Measurements from ENCODE around the gene SETX.
"Not testable (repeated sequence)": the region's sequence is repeated elsewhere in the genome, so short reads cannot be mapped to it uniquely, and the experiment has no call there.

SETX gene

GRCh38 chr9:132288361-132288760 lies 66.4 kb downstream of the SETX start:
- DNase-seq (ENCODE audit: low spot score) = no peak

DNA sequence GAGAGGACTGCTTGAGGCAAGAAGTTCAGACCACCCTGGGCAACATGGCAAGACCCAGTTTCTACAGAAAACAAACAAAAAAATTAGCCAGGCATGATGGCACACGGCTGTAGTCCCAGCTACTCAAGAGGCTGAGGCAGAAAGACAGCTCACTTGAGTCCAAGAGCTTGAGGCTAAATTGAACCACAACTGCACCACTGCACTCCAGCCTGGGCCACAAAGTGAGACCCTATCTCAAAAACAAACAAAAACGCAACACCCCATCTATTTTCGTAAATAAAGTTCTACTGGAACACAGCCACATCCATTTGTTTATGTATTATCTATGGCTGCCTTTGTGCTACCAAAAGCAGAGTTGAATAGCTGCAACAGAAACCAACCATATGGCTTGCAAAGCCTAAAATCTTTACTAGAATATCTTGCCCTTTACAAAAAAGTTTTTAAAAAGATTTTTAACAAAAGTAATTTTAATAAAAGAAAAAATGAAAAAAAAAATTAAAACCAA lies 67.5 kb downstream of the SETX start:
- DNase-seq (ENCODE audit: low spot score) = no peak

- no peak for DNase-seq (ENCODE audit: low spot score)
Observed at GRCh38 chr9:132283863-132284262, 70.9 kb downstream of the SETX start.

DNA sequence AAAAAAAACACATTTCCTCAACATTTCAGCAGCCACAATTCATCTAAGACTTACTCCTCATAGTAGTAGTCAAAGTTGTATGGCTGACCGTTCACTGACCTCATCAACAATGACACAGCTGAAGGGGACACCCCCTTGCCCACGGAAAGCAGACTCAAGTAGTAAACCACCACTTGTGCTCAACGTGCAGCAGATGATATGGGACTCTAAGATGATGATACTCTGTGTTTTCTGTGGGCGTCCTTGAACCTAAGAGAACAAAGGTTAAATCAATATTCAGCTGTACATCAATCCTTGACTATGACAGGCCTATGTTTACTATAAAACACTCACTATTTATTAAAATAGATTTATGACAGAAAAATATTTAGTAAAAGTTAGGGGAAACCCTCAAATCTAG lies 71.6 kb downstream of the SETX start:
- DNase-seq (ENCODE audit: low spot score) = no peak

GRCh38 chr9:132274861-132275260 lies 79.9 kb downstream of the SETX start:
- DNase-seq (ENCODE audit: low spot score) = no peak

DNA sequence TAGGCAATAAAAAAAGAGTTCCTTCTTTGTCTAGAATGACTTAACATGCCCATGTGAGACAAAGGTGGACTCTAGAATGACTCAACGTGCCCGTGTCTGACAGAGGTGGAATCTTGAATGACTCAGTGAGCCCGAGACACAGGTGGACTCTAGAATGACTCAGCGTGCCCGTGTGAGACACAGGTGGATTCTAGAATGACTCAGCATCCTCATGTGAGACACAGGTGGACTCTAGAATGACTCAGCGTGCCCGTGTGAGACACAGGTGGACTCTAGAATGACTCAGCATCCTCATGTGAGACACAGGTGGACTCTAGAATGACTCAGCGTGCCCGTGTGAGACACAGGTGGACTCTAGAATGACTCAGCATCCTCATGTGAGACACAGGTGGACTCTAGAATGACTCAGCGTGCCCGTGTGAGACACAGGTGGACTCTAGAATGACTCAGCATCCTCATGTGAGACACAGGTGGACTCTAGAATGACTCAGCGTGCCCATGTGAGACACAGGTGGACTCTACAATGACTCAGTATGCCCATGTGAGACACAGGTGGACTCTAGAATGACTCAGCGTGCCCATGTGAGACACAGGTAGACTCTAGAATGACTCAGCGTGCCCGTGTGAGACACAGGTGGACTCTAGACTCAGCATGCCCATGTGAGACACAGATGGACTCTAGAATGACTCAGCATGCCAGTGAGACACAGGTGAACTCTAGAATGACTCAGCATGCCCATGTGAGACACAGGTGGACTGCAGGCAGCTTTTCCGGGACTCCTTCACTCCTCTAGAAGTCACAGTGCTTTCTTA lies 84.9 kb downstream of the SETX start:
- DNase-seq (ENCODE audit: low spot score) = not testable (repeated sequence)

DNA sequence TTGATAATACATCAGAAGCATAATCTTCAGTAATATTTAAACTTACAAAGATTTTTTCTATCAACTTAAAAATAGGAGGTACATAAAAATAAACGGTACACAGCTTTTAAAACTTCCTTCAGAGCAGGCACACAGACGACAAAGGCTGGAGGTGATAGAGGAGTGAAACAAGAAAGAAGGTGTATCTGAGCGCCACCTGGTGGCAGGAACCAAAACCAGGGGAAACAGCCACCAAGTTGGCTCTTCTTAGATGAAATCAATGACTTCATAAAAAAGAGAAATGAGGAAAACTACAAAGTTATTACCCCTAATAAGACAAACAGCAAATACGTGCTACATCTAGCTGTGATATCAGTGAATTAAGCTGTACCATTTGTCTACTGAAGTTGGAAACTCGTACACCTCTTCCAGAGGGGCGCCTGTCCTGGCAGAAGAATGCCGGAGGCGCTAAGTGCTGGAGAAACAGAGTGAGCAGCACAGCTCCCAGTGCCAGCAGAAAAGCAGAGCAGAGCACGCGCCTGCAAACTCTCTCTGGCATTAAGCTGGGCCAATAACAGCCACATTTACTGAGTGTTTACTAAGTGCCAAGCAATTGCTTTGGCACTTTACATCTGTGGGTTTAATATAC lies 85.9 kb downstream of the SETX start:
- DNase-seq (ENCODE audit: low spot score) = peak; percentile 69

DNA sequence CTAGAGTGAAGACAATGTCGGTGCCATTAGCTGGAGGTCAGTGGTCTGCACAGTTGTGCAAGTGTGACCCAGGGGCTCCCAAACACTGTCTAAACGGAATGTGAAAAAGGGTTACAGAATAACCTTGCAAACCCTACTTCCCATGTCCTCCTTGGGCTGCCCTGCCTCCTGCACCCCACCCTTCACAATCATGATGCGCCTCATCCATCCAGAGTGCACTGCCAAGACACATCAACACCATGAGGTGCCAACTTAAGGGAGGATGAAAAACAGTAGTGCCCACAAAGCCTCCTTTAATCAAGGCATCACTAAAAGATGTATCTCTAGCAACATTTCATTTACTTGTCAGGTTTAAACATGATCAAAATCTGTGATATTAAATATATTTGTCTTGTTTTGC lies 87.1 kb downstream of the SETX start:
- DNase-seq (ENCODE audit: low spot score) = no peak

DNA sequence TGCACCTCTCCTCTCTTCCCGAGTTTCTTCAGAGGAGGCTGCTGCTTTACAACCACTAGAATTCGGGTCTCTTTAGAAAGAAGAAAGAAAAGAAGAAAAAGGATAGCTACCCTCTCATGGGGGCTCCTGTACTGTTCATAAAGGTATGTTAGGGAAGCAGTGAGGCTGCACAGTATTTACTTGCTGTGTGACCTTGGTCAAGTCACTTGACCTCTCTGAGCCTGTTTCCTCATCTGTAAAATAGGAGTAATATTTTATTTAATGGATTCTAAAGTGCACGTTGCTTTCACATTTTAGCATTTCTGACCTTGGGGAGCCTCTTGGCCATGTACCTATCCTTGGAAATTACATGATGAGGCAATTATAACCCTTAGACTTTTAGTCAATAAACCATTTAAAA lies 88.8 kb downstream of the SETX start:
- DNase-seq (ENCODE audit: low spot score) = no peak

- no peak for DNase-seq (ENCODE audit: low spot score)
Observed at GRCh38 chr9:132260846-132261245, 93.9 kb downstream of the SETX start.

DNA sequence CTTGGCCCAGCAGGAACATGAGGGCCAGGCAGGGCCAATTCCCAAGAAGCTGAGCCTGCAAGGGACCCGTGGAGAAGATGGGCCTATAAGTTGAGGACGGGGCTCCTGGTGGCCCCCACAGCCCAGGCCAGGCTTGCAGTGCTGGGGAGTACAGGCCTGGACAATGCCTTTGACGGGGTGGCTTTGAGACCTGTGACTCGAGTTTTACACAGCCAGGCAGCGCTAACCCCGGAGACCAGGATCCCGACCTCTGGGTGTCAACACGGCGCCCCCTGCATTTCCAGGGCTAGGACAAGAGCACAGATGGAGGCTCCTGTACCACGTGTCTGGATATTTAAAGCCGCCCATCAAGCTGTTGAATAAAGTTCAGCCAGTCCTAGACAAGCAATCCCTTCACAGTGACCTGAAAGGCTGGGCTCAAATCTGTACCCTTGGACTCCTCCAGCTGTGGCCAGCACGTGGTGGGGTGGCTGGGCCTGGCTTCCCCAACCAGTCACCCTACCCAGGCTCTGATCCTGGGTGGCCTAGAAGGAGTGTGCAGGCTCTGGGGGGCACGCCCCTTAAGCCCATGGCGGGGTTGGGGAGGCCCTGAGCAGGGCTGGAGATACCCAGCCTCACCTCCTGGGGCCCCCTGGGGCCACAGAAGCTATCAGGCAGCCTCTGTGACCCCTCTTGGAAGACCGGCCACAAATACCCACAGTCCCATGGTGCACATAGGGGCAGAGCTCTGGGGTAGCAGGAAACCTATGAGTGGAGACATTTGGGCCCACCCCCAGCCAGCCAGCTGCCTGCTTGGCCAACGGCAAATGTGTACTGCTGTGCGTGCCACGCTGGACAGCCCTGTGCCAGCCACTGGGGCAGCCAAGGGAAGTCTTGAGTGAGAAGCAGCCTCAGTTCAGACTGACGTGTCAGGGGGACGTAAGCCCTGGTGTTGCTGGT lies 104.2 kb downstream of the SETX start:
- no peak for DNase-seq (ENCODE audit: low spot score)

- no peak for DNase-seq (ENCODE audit: low spot score)
Observed at GRCh38 chr9:132249690-132250089, 105.1 kb downstream of the SETX start.

DNA sequence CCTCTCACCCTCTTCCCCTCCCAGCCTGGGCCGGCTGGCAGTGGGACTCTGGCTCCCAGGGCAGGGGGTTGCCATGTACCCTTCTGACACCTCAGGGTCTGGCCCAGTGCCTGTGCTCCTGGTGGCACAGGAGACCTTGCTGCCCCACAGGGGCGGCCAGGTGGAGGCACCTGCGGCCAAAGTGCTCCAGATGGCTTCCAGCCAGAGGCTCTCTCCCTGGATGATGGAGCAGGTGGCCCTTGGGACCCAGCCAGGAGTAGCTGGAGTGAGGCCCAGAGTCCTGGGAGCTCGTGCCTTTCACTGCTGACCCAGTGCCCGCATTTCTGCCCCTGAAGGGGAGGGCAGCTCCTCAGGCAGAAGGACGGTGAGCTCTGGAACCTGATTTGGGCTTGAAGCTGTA lies 105.7 kb downstream of the SETX start:
- no peak for DNase-seq (ENCODE audit: low spot score)

DNA sequence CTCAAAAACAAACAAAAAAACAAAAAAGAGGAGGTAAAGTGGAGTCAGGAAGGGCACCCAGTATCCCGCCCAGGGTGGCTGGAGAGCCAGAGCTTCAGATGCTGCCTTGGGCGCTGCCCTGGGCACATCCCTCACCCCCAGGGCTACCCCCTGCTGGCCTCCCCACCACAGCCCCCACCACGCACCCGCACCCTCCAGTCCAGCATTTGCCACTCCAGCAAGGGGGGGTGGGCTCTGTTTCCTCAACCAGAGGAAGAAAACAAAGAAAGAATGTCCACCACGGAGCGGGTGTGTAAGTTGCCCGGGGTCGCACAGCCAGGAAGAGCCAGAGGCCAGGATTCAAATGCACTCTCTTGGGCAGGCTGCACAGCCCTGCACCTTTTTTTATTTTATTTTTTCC lies 106.8 kb downstream of the SETX start:
- no peak for DNase-seq (ENCODE audit: low spot score)

DNA sequence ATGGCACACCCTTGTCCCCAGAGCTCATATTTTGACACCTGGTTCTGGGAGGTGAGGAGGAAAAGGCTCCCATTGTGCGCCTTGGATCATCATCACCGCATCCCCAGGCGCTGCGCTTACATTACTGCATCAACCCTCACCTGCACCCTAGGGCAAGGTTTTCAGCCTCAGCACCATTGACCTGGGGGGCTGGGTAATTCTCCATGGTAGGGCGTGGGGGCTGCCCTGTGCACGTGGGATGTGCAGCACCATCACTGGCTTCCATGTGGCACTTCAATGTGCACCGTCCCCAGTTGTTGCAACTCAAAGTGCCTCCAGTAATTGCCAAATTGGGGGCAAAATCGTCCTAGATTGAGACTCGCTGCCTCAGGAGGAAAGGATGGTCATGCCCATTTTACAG lies 109.3 kb downstream of the SETX start:
- no peak for DNase-seq (ENCODE audit: low spot score)

- no peak for DNase-seq (ENCODE audit: low spot score)
Observed at GRCh38 chr9:132244582-132245455, 110.0 kb downstream of the SETX start.

DNA sequence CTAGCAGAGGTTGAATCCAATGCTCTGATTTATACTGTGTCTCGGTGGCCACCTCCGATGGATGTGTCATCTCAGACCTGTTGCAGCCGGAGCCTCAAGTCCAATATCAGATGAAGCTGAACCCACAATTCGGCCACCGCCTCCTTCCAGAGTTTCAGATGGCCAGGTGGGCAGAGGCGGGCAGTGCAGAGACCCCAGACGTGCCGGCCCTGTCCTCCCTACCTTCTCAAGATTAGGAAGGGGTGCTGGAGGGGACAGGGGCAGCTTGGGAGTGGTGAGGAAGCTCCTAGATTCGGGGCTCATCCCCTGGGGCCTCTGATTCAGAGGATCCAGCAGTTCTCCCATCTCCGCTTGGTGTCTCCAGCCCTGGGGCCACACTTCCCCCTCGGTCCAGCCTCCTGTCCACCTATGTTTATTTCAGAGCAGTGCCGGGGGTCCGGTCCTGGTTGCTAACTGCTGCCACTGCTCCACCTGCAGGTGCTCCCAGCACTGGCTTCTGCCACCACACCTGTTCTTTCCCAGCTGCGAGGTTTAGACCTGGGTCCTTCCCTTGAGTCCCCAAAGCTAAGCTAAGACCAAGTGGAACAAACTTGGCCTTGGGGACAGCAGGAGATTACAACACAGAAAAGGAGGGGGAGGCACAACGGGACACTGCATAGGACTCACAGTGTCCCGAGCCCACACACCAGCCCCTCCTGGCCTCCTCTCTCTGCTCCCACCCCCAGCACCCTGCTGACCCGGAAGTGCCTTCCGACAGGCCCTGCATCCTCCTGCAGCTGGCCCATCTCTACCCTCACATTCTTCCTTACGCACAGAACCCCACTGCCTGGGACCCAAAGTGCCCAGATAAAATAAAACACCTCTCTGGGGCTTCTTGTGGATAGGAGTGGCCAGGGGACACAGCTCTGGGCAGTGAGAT lies 111.4 kb downstream of the SETX start:
- no peak for DNase-seq (ENCODE audit: low spot score)

DNA sequence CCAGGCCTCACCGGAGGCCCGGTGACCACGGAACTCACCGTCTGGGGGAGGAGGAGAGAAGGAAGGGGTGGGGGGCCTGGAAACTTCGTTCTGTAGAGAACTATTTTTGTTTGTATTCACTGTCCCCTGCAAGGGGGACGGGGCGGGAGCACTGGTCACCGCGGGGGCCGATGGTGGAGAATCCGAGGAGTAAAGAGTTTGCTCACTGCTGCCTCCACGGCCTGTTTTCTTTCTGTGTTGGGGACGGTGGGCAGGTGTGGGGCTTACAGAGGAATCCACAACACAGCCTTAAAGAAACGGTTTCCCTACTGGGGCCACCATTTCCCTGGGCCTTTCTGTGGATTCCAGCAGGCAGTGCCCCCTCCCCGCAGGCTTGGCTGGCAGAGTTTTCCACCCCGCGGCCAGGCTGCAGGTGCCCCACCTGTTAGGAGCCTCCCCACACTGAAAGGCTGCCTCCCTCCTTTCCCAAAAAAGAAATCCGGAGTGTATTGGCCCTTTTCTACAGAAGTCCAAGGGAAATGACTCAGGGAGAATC lies 112.1 kb downstream of the SETX start:
- no peak for DNase-seq (ENCODE audit: low spot score)

DNA sequence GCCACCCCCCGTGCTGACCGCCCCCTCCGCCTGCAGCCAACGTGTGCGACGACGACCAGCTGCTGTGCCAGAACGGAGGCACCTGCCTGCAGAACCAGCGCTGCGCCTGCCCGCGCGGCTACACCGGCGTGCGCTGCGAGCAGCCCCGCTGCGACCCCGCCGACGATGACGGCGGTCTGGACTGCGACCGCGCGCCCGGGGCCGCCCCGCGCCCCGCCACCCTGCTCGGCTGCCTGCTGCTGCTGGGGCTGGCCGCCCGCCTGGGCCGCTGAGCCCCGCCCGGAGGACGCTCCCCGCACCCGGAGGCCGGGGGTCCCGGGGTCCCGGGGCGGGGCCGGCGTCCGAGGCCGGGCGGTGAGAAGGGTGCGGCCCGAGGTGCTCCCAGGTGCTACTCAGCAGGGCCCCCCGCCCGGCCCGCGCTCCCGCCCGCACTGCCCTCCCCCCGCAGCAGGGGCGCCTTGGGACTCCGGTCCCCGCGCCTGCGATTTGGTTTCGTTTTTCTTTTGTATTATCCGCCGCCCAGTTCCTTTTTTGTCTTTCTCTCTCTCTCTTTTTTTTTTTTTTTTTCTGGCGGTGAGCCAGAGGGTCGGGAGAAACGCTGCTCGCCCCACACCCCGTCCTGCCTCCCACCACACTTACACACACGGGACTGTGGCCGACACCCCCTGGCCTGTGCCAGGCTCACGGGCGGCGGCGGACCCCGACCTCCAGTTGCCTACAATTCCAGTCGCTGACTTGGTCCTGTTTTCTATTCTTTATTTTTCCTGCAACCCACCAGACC lies 112.8 kb downstream of the SETX start:
- DNase-seq (ENCODE audit: low spot score) = no peak
